Thoracic aorta (tissue), 2 donors: ENCODE data around the gene ATL3. TPM values are rescaled to one million over a fixed set of nuclear protein-coding genes. Genes with fewer than 3 reads are reported as not detected.
"Not testable (repeated sequence)": the region's sequence is repeated elsewhere in the genome, so short reads cannot be mapped to it uniquely, and the experiment has no call there.

Source experiments
- ATAC-seq: fragments of 150-250 bp; one replicate; pipeline ENCODE4 v1.8.0; 2017; ENCODE audit warnings: low read depth; ENCODE audit not compliant: insufficient number of reproducible peaks, low FRiP score
- DNase-seq: peaks from one replicate; pipeline ENCODE4 v3.0.0-alpha.2; 2020; ENCODE audit warnings: low spot score
- H3K27ac ChIP-seq, 2 donors: fragments of 200-600 bp; sonication (generic); 1 replicate in 1 of 2; 2 replicates in 1 of 2; pipeline ENCODE4 v1.5.1; 2016; ENCODE audit warnings: mild to moderate bottlenecking in 2 of 2, moderate library complexity in 2 of 2
- H3K27me3 ChIP-seq: fragments of 200-600 bp; sonication (generic); replicated peaks from 2 replicates; pipeline ENCODE4 v1.6.0; 2016; ENCODE audit warnings: mild to moderate bottlenecking; ENCODE audit not compliant: insufficient read depth
- H3K36me3 ChIP-seq: fragments of 200-600 bp; sonication (generic); one replicate; pipeline ENCODE4 v1.5.1; 2016
- H3K4me1 ChIP-seq, 2 donors: fragments of 200-600 bp; sonication (generic); 1 replicate in 1 of 2; 2 replicates in 1 of 2; pipeline versions ENCODE4 v1.5.1 to v1.6.0; 2016; ENCODE audit warnings: low read depth in 2 of 2, mild to moderate bottlenecking in 1 of 2; ENCODE audit not compliant: control insufficient read depth in 1 of 2
- H3K4me3 ChIP-seq: fragments of 200-600 bp; sonication (generic); 2 replicates; pipeline ENCODE4 v1.5.1; 2016; ENCODE audit warnings: mild to moderate bottlenecking
- H3K9me3 ChIP-seq: fragments of 200-600 bp; sonication (generic); 2 replicates; pipeline ENCODE4 v1.5.1; 2016
- total RNA-seq, 2 donors: library from RNA; depleted of rRNA; stranded (reverse); fragments of >200 nt; gene quantifications; one replicate each; pipeline versions ENCODE4 v1.1.0 to v1.2.3, GENCODE V29; 2016
- TF ChIP-seq, protein P1 (sequence below): fragments of 200-600 bp; sonication (generic); IDR thresholded peaks from one replicate; pipeline ENCODE4 v1.5.1; 2019; ENCODE audit warnings: antibody characterized with exemption

The ATL3 gene
- total RNA-seq, 2 donors from 2014 or later, result 188 to 192 TPM

GRCh38 chr11:63652671-63653070 lies 18.5 kb downstream of the ATL3 start:
- Histone ChIP-seq H3K4me3 (no peak overlapping the region), H3K27me3 (no peaks in the 10 kb centered on the region), H3K36me3 (peaks cover 24% of the 10 kb centered on the region), H3K9me3 (no peaks in the 10 kb centered on the region), H3K27ac (no peak overlapping the region), H3K4me1 (no peaks in the 10 kb centered on the region)
- DNase-seq, result no peak
- TF ChIP-seq, protein P1, sequence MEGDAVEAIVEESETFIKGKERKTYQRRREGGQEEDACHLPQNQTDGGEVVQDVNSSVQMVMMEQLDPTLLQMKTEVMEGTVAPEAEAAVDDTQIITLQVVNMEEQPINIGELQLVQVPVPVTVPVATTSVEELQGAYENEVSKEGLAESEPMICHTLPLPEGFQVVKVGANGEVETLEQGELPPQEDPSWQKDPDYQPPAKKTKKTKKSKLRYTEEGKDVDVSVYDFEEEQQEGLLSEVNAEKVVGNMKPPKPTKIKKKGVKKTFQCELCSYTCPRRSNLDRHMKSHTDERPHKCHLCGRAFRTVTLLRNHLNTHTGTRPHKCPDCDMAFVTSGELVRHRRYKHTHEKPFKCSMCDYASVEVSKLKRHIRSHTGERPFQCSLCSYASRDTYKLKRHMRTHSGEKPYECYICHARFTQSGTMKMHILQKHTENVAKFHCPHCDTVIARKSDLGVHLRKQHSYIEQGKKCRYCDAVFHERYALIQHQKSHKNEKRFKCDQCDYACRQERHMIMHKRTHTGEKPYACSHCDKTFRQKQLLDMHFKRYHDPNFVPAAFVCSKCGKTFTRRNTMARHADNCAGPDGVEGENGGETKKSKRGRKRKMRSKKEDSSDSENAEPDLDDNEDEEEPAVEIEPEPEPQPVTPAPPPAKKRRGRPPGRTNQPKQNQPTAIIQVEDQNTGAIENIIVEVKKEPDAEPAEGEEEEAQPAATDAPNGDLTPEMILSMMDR, result no peak
- ATAC-seq, result no peak

DNA sequence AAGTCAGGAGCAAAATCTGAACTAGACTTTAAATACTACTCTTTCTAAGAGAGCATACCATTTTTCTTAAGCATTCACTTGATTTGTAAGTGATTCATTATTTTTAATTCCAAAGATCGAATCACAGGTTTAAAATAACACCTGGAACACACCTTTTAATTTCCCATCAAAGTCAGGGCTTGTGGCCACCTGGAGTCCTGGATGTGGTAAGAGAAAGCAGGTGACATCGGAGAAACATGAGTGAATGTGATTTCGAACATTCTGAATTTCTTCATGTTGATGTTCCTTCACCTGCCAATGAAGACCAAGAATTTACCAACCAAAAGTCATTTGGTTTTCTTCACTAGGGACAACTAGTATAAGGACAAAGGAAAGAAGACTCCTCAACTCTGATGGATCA lies 28.0 kb downstream of the ATL3 start:
- peaks cover 0 to 7% of the 10 kb centered on the region in 2 donors for H3K4me1 ChIP-seq
- H3K9me3 ChIP-seq, result no peaks in the 10 kb centered on the region
- TF ChIP-seq, protein P1, result no peak
- DNase-seq (no peak), ATAC-seq (no peak)
- no peak overlapping the region for H3K27ac ChIP-seq
- H3K27me3 ChIP-seq, result no peaks in the 10 kb centered on the region
- H3K36me3 ChIP-seq, result peaks cover 38% of the 10 kb centered on the region
- H3K4me3 ChIP-seq, result no peak overlapping the region

GRCh38 chr11:63641727-63642126 lies 29.4 kb downstream of the ATL3 start:
- Histone ChIP-seq H3K27ac (no peak overlapping the region), H3K4me1 (peaks cover 0 to 7% of the 10 kb centered on the region in 2 donors), H3K36me3 (peaks cover 29% of the 10 kb centered on the region), H3K4me3 (no peak overlapping the region), H3K27me3 (no peaks in the 10 kb centered on the region), H3K9me3 (no peaks in the 10 kb centered on the region)
- no peak for DNase-seq
- ATAC-seq, result no peak
- TF ChIP-seq, protein P1, result no peak

- H3K27ac ChIP-seq, result peak overlapping the region in 1 of 2 donors; percentile 41
- no peak for ATAC-seq
Observed at GRCh38 chr11:63639199-63639832, 31.9 kb downstream of the ATL3 start.

GRCh38 chr11:63638436-63638835 lies 32.7 kb downstream of the ATL3 start:
- not testable (repeated sequence) for H3K4me1 ChIP-seq, ATAC-seq, H3K9me3 ChIP-seq, H3K27me3 ChIP-seq, DNase-seq, H3K27ac ChIP-seq, H3K4me3 ChIP-seq
- peaks cover 17% of the 10 kb centered on the region for H3K36me3 ChIP-seq

More at GRCh38 chr11:63639199-63639832, 31.9 kb downstream of the ATL3 start:
- H3K27me3 ChIP-seq, result no peaks in the 10 kb centered on the region
- TF ChIP-seq, protein P1, result peak; percentile 30
- H3K4me1 ChIP-seq, result peaks cover 0 to 7% of the 10 kb centered on the region in 2 donors
- DNase-seq, result no peak
- no peaks in the 10 kb centered on the region for H3K9me3 ChIP-seq
- no peak overlapping the region for H3K4me3 ChIP-seq
- H3K36me3 ChIP-seq, result peaks cover 18% of the 10 kb centered on the region
